ENCODE results near the gene EIF2B1.

The EIF2B1 gene

DNA sequence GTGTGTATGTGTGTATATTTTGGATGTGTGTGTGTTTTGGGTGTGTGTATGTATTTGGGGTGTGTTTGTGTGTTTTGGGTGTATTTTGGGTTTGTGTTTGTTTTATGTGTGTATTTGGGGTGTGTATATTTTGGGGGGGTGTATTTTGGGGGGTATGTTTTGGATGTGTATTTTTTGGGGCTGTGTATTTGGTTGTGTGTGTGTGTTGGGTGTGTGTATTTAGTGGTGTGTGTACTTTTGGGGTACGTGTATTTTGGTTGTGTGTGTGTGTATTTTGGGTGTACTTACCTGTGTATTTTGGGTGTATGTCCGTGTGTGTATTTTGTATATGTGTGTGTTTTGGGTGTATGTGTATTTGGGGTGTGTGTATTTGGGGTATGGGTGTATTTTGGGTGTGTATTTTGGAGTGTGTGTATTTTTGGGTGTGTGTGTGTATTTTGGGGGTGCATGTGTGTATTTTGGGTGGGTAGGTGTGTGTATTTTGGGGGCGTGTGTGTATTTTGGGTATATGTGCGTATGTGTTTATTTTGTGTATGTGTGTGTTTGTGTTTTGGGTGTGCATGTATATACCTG lies 20.7 kb upstream of the EIF2B1 start:
- DNase-seq (ENCODE audit: low read depth), result no peak
- TF ChIP-seq, protein P1, sequence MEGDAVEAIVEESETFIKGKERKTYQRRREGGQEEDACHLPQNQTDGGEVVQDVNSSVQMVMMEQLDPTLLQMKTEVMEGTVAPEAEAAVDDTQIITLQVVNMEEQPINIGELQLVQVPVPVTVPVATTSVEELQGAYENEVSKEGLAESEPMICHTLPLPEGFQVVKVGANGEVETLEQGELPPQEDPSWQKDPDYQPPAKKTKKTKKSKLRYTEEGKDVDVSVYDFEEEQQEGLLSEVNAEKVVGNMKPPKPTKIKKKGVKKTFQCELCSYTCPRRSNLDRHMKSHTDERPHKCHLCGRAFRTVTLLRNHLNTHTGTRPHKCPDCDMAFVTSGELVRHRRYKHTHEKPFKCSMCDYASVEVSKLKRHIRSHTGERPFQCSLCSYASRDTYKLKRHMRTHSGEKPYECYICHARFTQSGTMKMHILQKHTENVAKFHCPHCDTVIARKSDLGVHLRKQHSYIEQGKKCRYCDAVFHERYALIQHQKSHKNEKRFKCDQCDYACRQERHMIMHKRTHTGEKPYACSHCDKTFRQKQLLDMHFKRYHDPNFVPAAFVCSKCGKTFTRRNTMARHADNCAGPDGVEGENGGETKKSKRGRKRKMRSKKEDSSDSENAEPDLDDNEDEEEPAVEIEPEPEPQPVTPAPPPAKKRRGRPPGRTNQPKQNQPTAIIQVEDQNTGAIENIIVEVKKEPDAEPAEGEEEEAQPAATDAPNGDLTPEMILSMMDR (IDR thresholded peaks at IDR 0.05; ENCODE audit: control insufficient read depth, insufficient read depth, low read depth, low read length, missing control alignments), result no peak

DNA sequence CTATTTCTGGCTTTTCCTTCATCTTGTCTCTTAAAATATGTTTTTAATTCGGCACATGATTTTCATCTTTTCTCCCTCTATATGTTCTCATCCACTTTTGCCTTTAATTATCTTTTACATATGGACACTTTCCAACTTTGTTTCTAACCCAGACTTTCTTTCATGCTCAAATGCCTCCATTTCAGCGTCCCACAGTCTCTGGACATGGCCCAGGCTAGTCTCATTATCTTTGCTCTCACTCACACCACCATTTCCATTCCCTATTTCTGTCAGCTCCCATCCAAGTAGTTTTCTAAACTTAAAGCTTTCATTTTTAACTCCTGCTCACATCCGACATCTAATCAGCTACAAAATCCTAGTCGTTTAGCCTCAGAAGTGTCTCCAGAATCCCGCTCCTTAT lies 14.9 kb upstream of the EIF2B1 start:
- DNase-seq (ENCODE audit: low read depth), result no peak
- TF ChIP-seq, protein P1 (IDR thresholded peaks at IDR 0.05; ENCODE audit: control insufficient read depth, insufficient read depth, low read depth, low read length, missing control alignments), result no peak
- H3K4me3 ChIP-seq (ENCODE audit: control insufficient read depth, low read depth, low read length), result no peak overlapping the region

More for the DNA sequence above, 20.7 kb upstream of the EIF2B1 start:
- no peak overlapping the region for H3K4me3 ChIP-seq (ENCODE audit: control insufficient read depth, low read depth, low read length)

DNA sequence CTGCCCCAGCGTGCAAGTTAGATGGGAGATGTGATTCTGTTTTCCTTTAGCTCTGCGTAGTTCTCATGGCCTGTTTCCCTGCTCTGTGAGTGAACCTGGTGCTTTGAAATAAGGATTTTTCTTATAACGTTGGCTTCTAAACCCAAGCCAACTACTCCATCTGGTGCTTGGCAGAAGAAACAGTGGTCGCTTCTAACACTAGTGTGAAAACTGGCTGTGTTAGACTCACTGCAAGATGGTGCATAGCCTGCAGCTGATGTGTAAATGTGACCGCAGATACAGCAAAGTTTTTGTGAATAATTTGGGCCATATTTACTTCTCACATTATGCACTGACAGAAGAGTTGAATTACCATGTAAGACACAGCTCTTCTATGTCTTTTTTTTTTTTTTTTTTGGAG lies 12.4 kb upstream of the EIF2B1 start:
- no peak for DNase-seq (ENCODE audit: low read depth)
- TF ChIP-seq, protein P1 (IDR thresholded peaks at IDR 0.05; ENCODE audit: control insufficient read depth, insufficient read depth, low read depth, low read length, missing control alignments), result no peak
- no peak overlapping the region for H3K4me3 ChIP-seq (ENCODE audit: control insufficient read depth, low read depth, low read length)

DNA sequence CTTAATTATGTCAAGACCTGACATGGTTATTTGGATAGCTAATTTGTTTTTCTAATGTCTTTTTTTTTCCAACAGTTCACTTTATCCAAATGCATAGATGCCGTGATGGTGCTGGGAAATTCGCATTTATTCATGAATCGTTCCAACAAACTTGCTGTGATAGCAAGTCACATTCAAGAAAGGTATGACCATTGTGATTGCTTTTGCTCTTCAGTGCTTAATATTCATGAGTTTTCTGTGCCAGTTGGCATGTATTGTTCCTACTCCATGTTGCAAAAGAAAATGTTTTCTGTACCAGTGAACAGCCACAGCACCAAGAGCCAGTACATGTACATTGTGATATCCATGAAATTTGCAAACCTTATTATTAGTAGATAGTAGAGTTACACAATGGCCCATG lies 11.9 kb upstream of the EIF2B1 start:
- no peak overlapping the region for H3K4me3 ChIP-seq (ENCODE audit: control insufficient read depth, low read depth, low read length)
- TF ChIP-seq, protein P1 (IDR thresholded peaks at IDR 0.05; ENCODE audit: control insufficient read depth, insufficient read depth, low read depth, low read length, missing control alignments), result no peak
- DNase-seq (ENCODE audit: low read depth), result no peak

DNA sequence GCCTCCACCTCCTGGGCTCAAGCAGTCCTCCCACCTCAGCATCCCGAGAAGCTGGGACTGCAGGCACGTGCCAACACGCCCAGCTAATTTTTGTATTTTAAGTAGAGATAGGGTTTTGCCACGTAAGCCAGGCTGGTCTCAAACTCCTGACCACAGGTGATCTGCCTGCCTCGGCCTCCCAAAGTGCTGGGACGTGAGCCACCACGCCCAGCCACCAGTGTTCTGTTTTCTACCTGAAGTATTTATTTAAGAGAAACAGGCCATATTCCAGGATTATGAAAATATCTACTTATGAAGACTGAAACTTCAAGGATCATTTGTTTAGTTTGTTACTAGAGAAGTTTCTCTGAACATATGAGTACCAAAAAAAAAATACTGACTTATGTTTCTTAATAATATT lies 10.4 kb upstream of the EIF2B1 start:
- DNase-seq (ENCODE audit: low read depth), result no peak
- TF ChIP-seq, protein P1 (IDR thresholded peaks at IDR 0.05; ENCODE audit: control insufficient read depth, insufficient read depth, low read depth, low read length, missing control alignments), result no peak
- H3K4me3 ChIP-seq (ENCODE audit: control insufficient read depth, low read depth, low read length), result no peak overlapping the region

DNA sequence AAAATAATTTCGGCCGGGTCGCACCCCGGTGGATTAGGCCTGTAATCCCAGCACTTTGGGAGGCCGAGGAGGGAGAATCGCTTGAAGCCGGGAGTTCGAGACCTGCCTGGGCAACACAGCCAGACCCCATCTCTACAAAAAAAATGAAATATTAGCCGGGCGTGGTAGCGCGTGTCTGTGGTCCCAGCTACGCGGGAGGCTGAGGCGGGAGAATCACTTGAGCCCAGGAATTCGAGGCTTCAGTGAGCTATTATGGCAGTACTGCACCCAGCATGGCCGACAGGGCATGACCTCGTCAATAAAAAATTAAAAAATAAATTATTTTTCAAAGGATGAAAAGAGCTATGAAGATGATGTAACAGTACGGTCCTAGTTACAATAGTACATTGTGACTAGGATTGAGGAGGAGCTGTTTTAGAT lies 666 bp upstream of the EIF2B1 start:
- TF ChIP-seq, protein P1 (IDR thresholded peaks at IDR 0.05; ENCODE audit: control insufficient read depth, insufficient read depth, low read depth, low read length, missing control alignments), result no peak
- DNase-seq (ENCODE audit: low read depth), result no peak
- H3K4me3 ChIP-seq (ENCODE audit: control insufficient read depth, low read depth, low read length), result peak overlapping the region; percentile 65

Measured in AG09309 (cell line).